Measurements from ENCODE around the gene KXD1.
"Not testable (repeated sequence)": the region's sequence is repeated elsewhere in the genome, so short reads cannot be mapped to it uniquely, and the experiment has no call there.

Gene KXD1

DNA sequence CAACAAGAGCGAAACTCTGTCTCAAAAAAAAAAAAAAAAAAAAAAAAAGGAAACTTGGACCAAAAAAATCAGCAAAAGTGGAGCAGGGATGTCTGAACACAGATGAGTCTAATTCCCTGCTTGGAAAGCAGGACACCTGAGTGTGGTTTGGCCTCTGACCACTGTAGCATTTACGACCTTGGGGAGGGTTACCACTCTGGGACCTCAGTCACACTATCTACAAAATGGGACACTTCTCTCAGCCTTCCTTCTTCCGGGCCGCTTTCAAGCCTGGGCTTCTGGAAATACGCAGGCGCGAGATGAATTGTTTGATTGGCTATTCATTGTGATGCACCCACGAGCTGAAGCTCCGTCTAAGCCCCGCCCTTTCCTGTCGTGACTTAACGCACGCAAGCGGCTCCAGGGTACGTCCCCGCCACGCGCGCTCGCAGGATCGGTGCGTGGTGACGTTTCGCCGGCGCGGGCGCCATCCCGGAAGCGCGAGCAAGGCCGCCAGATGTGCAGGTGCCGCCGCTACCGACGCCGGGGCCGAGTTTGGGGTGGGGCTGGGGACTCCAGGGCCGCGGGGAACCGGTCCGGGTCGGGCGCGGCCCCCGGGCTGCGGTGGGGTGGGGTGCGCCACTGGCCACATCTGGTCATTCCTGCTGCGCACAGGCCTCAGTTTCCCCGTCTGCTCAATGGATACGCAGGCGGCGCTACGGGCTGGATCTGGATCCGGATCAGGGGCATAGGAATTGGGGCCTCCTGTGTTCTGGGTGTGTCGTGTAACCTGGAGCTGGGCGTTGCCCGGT is at the start of gene KXD1:
Gene KXD1 (plus strand): TSS at position 460 of the 791 bp plus-strand sequence. CDS start 4,187 bp downstream, outside the sequence.
- peak; percentile 92 for DNase-seq

GRCh38 chr19:18508585-18508984 is 49.1 kb upstream of the KXD1 start:
- no peak for DNase-seq

GRCh38 chr19:18510216-18510615 is 47.5 kb upstream of the KXD1 start:
- DNase-seq = no peak

DNA sequence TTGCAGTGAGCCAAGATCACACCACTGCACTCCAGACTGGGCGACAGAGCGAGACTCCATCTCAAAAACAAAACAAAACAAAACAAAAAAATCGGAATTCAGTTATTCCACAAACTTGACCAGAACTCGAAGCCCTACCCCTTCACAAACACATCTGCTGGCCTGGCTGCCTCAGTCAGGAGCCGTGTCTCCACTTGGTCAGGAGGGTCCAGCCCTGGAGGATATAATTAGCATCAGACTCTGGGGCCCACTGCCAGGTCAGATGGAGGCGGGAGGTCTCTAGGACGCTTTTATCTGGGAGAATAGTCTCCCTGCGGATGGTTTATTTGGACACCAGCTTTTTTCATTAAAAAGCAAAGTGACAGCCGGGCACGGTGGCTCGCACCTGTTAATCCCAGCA is 43.8 kb upstream of the KXD1 start:
- no peak for DNase-seq

GRCh38 chr19:18514800-18515682 is 42.6 kb upstream of the KXD1 start:
- no peak for DNase-seq

DNA sequence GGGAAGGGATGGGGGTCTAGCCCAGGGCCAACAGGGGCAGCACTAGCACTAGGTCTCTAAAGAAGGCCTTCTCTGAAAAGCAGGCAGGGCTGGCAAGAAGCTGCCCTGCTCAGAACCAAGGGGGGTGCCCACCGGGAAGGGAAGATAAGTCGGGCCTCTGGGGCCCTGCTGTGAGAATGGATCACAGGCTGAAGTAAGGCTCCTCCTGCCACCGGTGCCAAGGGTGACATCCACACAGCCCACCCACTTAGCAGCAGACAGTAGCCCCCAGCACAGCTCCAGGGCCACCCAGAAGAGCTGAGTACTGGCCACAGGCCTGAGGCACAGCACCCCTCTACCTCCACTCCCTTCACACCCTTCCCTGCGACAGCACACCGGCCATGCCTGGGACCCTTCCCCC is 41.7 kb upstream of the KXD1 start:
- no peak for DNase-seq

- no peak for DNase-seq
Measured at GRCh38 chr19:18517606-18518005, 40.1 kb upstream of the KXD1 start.

- no peak for DNase-seq
Measured at GRCh38 chr19:18518639-18519038, 39.0 kb upstream of the KXD1 start.

DNA sequence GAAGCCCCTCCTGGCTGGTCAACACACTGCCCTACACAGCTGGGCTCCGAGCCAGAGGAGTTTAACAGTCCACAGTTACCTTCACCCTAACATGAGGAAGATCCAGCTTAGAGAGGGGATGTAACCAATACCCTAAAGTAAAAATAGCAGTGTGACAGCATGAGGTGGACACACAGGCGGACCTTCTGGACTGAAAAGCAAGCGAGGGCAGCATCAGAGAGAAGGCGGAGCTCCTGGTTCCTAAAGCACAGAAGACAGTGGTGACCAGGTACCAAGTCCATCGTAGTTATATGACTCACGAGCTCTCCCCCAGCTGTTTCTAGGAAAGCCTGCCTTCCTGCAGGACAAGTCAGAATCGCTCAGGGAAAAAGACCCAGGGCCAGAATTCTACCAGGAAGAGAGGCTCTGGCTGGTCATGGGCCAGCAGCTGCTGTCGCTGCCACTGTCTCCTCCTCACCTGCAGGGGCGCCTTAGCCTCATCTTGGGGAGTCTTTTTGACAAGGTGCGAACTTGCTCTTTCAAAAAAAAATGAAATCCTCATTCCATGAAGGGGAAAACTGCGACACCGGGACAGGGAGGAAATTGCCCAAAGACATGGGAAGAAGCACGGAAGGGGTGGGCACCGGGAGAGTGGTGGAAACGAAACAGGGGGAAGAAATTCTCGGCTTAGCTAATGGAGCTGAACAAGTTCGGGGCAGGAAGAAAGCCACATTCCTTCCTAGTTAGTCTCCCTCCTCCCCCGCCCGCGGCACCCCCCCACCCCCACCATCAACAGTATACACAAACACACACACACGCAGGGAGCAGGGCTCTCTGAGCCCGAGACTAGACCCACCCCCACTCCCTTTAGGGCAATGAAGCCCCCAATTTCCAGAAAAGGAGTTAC is 37.5 kb upstream of the KXD1 start:
- peak; percentile 25 for DNase-seq

GRCh38 chr19:18520848-18521691 is 36.6 kb upstream of the KXD1 start:
- no peak for DNase-seq

GRCh38 chr19:18521692-18522123 is 36.0 kb upstream of the KXD1 start, which contains the start of gene ELL:
Gene ELL, minus strand, starts transcription at chr19:18522070. Its CDS starts 15 bp downstream, at chr19:18522055.
- no peak for DNase-seq

DNA sequence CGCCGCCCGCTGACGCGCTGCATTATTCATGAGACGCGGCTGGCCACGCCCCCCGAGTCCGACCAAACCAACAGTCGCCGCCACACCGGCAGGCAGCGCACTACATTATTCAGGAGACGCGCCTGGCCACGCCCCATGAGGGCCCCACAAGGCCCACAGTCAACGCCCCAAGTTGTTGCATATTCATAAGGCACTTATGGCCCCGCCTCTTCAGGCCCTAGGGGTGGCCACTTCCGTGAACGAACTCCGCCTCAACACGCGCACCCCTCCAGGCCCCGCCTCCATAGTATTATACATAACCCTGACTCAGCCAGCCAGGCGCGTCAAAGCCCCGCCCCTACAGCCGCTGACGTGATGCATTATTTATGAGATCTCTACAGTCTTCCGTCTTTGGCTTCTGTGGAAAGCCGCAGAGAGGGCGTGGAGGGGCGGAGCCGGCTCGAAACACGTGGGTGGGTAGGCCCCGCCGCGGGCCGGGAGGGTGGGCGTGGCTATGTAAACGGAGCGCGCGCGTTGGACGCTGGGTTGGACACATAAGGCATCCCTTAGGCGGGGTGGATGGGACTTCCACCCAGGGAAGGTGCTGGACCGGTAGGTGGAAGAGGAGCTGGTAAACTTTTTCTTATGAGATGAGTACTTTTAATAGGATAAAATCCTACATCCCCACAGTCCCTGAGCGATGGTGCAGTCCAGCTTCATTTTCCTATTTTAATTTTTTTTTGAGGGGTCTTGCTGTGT is 35.4 kb upstream of the KXD1 start:
- DNase-seq = peak; percentile 97

DNA sequence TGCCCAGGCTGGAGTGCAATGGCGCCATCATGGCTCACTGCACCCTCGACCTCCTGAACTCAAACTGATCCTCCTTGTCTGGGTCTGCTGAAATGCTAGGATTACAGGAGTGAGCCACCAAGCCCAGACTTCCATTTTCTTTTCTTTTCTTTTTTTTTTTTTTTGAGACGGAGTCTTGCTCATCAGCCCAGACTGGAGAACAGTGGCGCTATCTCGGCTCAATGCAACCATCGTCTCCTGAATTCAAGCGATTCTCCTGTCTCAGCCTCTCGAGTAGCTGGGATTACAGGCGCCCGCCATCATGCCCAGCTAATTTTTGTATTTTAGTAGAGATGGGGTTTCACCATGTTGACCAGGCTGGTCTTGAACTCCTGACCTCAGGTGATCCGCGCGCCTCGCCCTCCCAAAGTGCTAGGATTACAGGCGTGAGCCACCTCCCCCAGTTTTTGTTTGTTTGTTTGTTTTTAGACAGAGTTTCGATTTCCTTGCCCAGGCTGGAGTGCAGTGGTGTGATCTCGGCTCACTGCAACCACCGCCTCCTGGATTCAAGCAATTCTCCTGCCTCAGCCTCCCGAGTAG is 34.7 kb upstream of the KXD1 start:
- DNase-seq = not testable (repeated sequence)

- no peak for DNase-seq
Measured at GRCh38 chr19:18523841-18524240, 33.8 kb upstream of the KXD1 start.

GRCh38 chr19:18526316-18526715 is 31.4 kb upstream of the KXD1 start:
- no peak for DNase-seq

DNA sequence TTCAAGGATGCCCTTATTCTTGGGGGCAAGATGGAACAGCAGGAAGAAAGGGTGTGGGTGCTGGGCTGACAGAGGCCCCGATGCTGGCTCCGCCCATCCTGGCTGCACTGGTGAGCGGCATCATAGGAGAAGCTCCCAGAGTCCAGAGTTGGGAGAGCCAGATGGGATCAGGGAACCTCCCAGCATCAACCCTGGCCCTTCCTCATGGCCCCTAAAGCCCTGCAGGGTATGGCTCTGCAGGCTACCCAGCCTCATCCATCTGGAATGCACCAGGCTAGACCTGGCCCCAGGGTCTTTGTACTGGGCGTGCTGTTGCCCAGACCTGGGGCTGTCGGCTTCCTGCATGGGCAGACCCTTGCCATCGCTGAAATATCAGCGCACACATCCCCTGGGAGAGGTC is 27.9 kb upstream of the KXD1 start:
- DNase-seq = no peak

GRCh38 chr19:18531485-18531884 is 26.2 kb upstream of the KXD1 start:
- DNase-seq = no peak

- no peak for DNase-seq
Measured at GRCh38 chr19:18532168-18532890, 25.3 kb upstream of the KXD1 start.

- no peak for DNase-seq
Measured at GRCh38 chr19:18533058-18533457, 24.6 kb upstream of the KXD1 start.

DNA sequence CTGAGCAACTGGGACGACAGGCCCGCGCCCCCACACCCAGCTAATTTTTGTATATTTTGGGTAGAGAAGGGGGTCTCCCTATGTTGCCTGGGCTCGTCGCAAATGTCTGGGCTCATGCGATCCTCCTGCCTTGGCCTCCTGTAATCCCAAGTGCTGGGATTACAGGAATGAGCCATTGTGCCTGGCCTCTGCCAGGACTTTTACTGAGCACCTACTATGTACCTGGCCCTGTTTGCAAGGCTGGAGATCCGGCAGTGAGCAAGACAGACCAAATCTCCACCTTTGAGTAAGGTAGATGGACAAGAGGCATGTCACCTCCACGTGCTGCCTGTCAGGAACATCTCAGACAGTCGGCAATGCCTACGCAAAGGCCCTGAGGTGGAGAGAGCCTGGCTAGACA is 21.2 kb upstream of the KXD1 start:
- DNase-seq = no peak

All from NCI-H2029 treated with DMSO at 0.1 percent for 48 hours (cell line).